Smooth muscle cell (in vitro differentiated cells): Measurements from ENCODE around the gene SPEM2. TPM values are rescaled to one million over a fixed set of nuclear protein-coding genes. Genes with fewer than 3 reads are reported as not detected.
A peak's percentile ranks its signal among the peaks of the same experiment; 100 is the strongest.

Source experiments
- DNase-seq: peaks from one replicate; lab custom pipeline; 2025; ENCODE audit not compliant: unreplicated experiment; lab: John Stamatoyannopoulos, UW
- H2AFZ ChIP-seq: fragments of 200-600 bp; sonication (generic); 2 replicates; pipeline ENCODE4 v1.6.0; 2016; ENCODE audit warnings: antibody characterized with exemption, low read depth, mild to moderate bottlenecking
- H3F3A ChIP-seq: fragments of 200-600 bp; sonication (generic); 2 replicates; pipeline ENCODE4 v1.6.0; 2017; ENCODE audit warnings: antibody characterized with exemption, low read depth
- H3K27ac ChIP-seq: fragments of 200-600 bp; sonication (generic); 2 replicates; pipeline ENCODE4 v1.5.1; 2016; ENCODE audit warnings: low read depth, mild to moderate bottlenecking
- H3K27me3 ChIP-seq: fragments of 200-600 bp; sonication (generic); 2 replicates; pipeline ENCODE4 v1.6.1; 2016; ENCODE audit warnings: low read depth, mild to moderate bottlenecking
- H3K36me3 ChIP-seq: fragments of 200-600 bp; sonication (generic); 2 replicates; pipeline ENCODE4 v1.5.1; 2016; ENCODE audit warnings: low read depth
- H3K4me1 ChIP-seq: fragments of 200-600 bp; sonication (generic); 2 replicates; pipeline ENCODE4 v1.5.1; 2016; ENCODE audit warnings: low read depth
- H3K4me2 ChIP-seq: fragments of 200-600 bp; sonication (generic); 2 replicates; pipeline ENCODE4 v1.6.0; 2016; ENCODE audit warnings: mild to moderate bottlenecking
- H3K4me3 ChIP-seq: fragments of 200-600 bp; sonication (generic); 2 replicates; pipeline ENCODE4 v1.5.1; 2016; ENCODE audit warnings: mild to moderate bottlenecking
- H3K79me2 ChIP-seq: fragments of 200-600 bp; sonication (generic); 2 replicates; pipeline ENCODE4 v1.6.0; 2016; ENCODE audit warnings: low read depth, mild to moderate bottlenecking
- H3K9ac ChIP-seq: fragments of 200-600 bp; sonication (generic); 2 replicates; pipeline ENCODE4 v1.6.0; 2016; ENCODE audit warnings: low read depth
- H3K9me3 ChIP-seq: fragments of 200-600 bp; sonication (generic); replicated peaks from 2 replicates; pipeline ENCODE4 v1.5.1; 2016; ENCODE audit warnings: low read depth
- H4K20me1 ChIP-seq: fragments of 200-600 bp; sonication (generic); 2 replicates; pipeline ENCODE4 v1.6.0; 2016; ENCODE audit warnings: low read depth
- CTCF ChIP-seq: fragments of 200-600 bp; sonication (generic); IDR thresholded peaks from 2 replicates; pipeline ENCODE4 v1.5.1; 2017; ENCODE audit warnings: borderline replicate concordance, mild to moderate bottlenecking, antibody characterized with exemption; ENCODE audit not compliant: insufficient read depth, poor library complexity, severe bottlenecking
- WGBS: methylation state at CpG from one replicate; pipeline ENCODE4 v1.1.7; 2016; ENCODE audit warnings: low lambda C conversion rate; 5-methylcytosine and 5-hydroxymethylcytosine counted together
- polyA plus RNA-seq: library from polyadenylated mRNA; unstranded; fragments of >200 nt; fragmentation: Nextera tagmentation; extraction: Ambion mirVana; gene quantifications from 2 replicates; pipeline ENCODE4 v1.2.1, GENCODE V29; 2016
- total RNA-seq: library from RNA; depleted of rRNA; stranded (reverse); fragments of >200 nt; gene quantifications from 2 replicates; pipeline ENCODE4 v1.2.3, GENCODE V29; 2014

SPEM2 gene
- total and polyA plus RNA-seq, 2 experiments from 2014 or later, result 0.22 to 0.56 TPM

DNA sequence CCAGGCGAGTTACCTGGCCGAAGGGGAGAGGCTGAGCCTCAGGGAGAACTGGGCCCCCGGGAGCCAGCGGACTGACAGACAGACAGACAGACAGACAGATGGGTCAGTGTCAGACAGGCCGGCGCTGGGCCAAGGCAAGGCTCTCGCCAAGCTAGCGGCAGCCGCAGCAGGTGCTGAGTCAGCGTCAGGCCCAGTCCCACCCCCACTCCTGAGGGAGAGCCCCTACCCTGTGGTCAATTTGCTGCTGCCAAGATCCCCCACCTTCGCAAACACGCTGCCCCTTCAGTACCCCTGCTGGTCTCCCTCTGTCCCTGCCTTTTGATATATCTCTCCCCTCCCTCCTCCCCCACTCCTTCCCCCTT is 15.4 kb downstream of the SPEM2 start:
- Histone ChIP-seq H3K4me3 (peak overlapping the region; percentile 61), H3K9me3 (no peaks in the 10 kb centered on the region), H3K27ac (no peak overlapping the region), H2AFZ (no peak overlapping the region), H3F3A (peaks cover 16% of the 10 kb centered on the region), H3K4me1 (peaks cover 24% of the 10 kb centered on the region), H3K9ac (peak overlapping the region; percentile 42), H3K36me3 (no peaks in the 10 kb centered on the region), H3K4me2 (peak overlapping the region; percentile 88), H3K27me3 (peaks cover under 1% of the 10 kb centered on the region), H3K79me2 (no peaks in the 10 kb centered on the region), H4K20me1 (peaks cover 12% of the 10 kb centered on the region)
- WGBS, result 2% methylated on average over 12 of the region's 12 CpGs
- no peak for DNase-seq
- TF ChIP-seq CTCF, result no peak

DNA sequence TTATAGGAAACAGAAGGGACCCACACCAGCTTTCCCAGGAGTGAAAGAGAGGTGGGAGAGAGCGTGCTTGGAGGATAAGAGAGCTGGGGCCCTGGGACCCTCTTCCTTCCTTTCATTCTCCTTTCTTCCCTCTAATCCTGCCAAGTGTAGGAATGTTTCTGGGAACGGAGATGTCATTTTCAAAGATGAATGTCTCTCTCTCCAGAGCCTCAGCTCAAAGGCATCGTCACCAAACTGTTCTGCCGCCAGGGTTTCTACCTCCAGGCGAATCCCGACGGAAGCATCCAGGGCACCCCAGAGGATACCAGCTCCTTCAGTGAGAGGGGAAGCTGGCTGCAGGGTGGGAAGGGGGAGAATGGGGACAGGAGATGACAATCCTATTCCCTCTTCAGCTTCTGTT is 15.8 kb downstream of the SPEM2 start:
- DNase-seq, result no peak
- peaks cover 16% of the 10 kb centered on the region for H3F3A ChIP-seq
- no peaks in the 10 kb centered on the region for H3K9me3 ChIP-seq
- 54% methylated on average over 7 of the region's 7 CpGs for WGBS
- no peaks in the 10 kb centered on the region for H3K36me3 ChIP-seq
- peaks cover 27% of the 10 kb centered on the region for H3K4me1 ChIP-seq
- no peak overlapping the region for H3K4me3 ChIP-seq
- no peak overlapping the region for H2AFZ ChIP-seq
- peak overlapping the region; percentile 88 for H3K4me2 ChIP-seq
- no peak overlapping the region for H3K27ac ChIP-seq
- no peaks in the 10 kb centered on the region for H3K79me2 ChIP-seq
- H3K27me3 ChIP-seq, result peaks cover 3% of the 10 kb centered on the region
- TF ChIP-seq CTCF, result no peak
- H3K9ac ChIP-seq, result no peak overlapping the region
- H4K20me1 ChIP-seq, result peaks cover 12% of the 10 kb centered on the region

- Histone ChIP-seq H3K9me3 (no peaks in the 10 kb centered on the region), H4K20me1 (peaks cover 12% of the 10 kb centered on the region), H3K9ac (no peak overlapping the region), H3K27ac (no peak overlapping the region), H3K79me2 (no peaks in the 10 kb centered on the region), H3F3A (peaks cover 16% of the 10 kb centered on the region), H3K36me3 (no peaks in the 10 kb centered on the region), H3K27me3 (peaks cover 3% of the 10 kb centered on the region), H2AFZ (no peak overlapping the region), H3K4me3 (no peak overlapping the region), H3K4me2 (no peak overlapping the region), H3K4me1 (peaks cover 27% of the 10 kb centered on the region)
- no peak for TF ChIP-seq CTCF
- WGBS, result 91% methylated on average over 2 of the region's 2 CpGs
- DNase-seq, result no peak
Measured at GRCh38 chr17:7442142-7442541, 16.7 kb downstream of the SPEM2 start.

- peaks cover 16% of the 10 kb centered on the region for H3K4me1 ChIP-seq
- H2AFZ ChIP-seq, result no peak overlapping the region
- no peak for DNase-seq
- peaks cover 16% of the 10 kb centered on the region for H3F3A ChIP-seq
- H3K27me3 ChIP-seq, result peaks cover 3% of the 10 kb centered on the region
- no peaks in the 10 kb centered on the region for H3K9me3 ChIP-seq
- no peak overlapping the region for H3K27ac ChIP-seq
- H4K20me1 ChIP-seq, result peaks cover 12% of the 10 kb centered on the region
- WGBS, result 76% methylated on average over 7 of the region's 7 CpGs
- no peak overlapping the region for H3K4me2 ChIP-seq
- no peak overlapping the region for H3K4me3 ChIP-seq
- H3K9ac ChIP-seq, result no peak overlapping the region
- no peaks in the 10 kb centered on the region for H3K79me2 ChIP-seq
- no peak for TF ChIP-seq CTCF
- H3K36me3 ChIP-seq, result no peaks in the 10 kb centered on the region
Measured at GRCh38 chr17:7443499-7444485, 18.4 kb downstream of the SPEM2 start.
